HL-60/S4 treated with retinoic acid at 250 ng/mL for 4 days and 3 days (cell line): ENCODE measurements around the gene TRERF1.
"Not testable (repeated sequence)": the region's sequence is repeated elsewhere in the genome, so short reads cannot be mapped to it uniquely, and the experiment has no call there.

Experiments
- in situ Hi-C: fragments of 300-500 bp; cut with MboI; formaldehyde crosslinking; loops from 2 replicates; pipeline ENCODE4 v1.7.0; 2022; ENCODE audit warnings: low sequenced_read_pairs

Gene TRERF1

DNA sequence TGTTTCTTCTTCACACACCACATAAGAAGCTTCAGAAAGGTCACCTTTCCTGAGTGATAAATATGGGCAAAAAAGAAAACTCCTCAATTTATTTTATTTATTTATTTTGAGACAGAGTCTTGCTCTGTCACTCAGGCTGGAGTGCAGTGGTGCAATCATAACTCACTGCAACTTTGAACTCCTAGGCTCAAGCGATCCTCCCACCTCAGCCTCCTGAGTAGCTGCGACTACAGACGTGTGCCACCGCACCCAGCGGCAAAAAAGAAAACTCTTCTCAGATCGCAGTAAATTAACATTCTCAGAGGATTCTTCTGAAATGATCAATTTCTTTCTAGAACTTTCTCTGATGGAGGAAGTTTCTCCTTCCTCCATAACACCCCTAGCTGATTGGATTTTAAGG is 111.2 kb downstream of the TRERF1 start:
- in situ Hi-C loops = no loop called here

DNA sequence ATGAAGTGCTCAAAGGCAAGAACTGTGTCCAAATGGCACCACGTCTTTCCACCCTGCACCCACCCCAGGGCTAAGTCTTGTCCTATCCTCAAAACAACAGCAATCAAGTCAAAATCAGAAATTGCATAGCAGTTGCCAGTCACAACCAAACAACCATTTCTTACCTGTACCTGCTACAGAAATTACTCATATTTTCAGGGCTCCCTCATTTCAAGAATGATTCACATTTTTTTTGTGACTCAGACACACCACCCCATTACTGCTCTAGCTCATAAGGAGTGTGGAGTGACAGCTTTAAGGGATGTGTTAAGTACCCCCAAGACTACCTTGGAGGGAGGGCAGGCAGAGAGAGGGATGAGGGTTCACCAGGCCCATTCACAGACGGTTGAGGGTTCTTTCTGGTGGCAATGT is 111.7 kb downstream of the TRERF1 start:
- in situ Hi-C loops = no loop called here

DNA sequence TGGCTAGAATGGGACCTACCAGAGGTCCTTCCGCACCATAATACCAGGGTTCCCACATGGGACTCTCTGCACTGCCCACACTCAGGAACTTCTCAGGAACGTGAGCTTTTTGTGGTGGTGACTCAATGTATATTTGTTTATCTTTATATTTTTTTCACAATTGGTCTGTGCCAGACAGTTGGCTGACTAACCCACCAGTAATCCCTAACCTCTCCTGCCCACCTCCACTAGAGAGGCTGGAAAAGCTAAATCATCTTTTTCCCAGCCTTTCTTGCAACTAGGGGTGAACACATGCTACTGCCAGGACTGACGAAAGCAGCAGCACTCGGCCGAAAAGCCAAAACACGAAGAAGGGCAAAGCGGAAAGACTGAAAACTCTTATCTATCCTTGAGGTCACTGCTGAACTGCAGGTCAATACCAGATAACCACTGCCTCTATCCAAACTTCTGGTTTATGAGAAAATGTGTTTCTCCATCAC is 112.9 kb downstream of the TRERF1 start:
- in situ Hi-C loops = no loop called here

DNA sequence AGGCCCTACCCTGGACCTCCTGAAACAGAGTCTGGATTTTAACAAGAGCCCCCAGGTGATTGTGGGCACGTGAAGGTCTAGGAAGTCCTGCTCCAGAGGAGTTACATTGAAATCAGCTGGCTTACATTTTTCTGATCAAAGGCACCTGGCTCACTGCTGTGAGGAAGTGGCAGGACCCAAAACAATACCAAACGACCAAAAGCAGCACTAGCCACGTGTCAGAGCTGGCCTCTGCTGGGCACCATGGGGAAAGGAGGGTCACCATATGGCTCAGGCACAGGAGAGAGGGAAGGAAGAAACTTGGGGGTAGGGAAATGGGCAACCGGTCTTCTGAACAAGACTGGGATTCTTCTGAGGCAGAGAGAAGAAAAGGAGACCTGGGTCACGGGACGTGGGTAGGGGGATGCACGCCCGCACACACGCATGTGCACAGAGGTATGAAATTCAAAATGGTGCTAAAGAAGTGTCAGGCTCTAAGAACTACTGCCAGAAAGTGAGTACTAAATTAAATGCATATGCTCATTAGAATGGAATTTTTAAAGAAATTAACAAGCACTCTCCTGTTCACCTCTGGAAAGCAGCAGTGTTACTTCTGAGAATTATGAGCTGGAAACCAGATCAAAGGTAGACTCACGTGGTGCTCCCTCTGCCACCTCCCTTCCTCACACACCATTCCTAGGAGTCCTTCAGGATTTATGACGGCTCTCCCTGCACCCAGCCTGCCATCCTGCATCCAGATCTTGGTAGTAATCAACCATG is 113.6 kb downstream of the TRERF1 start:
- in situ Hi-C loops = no loop called here

DNA sequence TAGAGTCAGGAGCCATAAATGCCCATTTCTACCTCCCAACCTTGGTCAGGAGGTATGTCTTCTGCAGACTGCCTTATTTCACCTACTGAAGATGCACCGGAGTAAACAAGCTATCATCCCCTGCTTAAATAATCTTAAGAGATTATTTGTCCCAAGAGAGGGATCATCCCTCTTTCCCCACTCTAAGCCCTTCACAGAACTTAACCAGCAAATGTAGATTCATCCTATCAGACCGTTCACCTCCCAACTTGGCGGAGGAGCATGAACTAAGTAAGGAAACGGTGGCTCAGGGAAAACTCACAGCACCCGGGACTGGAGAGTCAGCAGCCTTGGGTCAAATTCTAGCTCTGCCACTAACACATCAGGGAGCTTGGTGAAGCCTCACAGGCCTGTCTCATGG is 115.3 kb downstream of the TRERF1 start:
- in situ Hi-C loops = no loop called here

DNA sequence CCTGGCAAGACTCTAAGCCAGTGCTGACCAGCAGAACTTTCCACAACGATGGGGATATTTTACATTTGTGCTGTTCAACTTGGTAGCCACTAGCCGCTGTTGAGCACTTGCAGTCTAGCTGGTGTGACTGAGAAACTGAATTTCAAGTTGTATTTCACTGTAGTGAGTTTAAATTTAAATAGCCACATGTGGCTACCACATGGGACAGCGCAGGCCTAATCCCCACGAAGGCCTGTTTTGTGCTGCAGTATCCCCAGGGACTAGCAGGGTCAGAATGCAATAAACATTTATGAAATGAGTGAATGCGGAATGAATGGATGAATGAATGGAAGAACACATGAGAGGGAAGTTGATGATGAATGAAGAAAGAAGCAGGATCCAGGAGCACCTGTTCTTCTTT is 115.8 kb downstream of the TRERF1 start:
- in situ Hi-C loops = no loop called here

DNA sequence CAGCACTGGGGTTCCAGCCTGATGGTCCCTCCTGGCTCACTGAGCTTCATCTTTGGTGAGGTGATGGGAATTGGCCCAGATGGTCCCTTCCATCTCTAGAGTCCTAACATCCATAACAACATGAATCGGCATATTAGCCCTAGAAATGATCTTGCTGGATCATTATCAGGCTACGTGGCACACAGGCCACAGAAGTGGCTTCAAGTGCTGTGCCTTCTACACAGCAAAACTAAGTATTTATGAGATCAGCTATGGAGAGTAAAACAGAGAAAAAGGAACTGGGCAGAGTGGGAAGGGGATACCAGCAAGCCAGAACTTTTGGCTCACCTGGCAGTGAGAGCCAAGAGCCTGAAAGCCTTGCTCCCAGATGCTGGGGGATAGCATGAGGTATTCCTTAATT is 116.9 kb downstream of the TRERF1 start:
- in situ Hi-C loops = no loop called here

DNA sequence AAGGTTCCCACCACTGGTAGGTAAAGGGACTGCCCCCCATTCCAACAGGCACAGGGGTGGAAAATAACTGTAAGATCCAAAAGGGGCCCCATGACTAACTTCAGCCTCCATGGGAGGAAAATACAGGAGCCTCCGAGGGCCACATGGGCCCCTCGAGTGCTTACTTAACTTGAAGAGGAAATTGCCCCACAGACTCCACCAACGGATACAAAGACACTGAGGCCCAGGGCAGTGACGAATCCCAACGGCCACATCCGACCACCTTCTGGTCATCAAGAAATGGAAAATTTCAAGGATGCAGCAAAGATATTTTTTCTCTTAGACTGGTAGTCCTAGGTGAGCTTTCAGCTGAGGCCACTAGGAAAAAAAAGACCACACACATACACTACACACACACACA is 118.1 kb downstream of the TRERF1 start:
- in situ Hi-C loops = no loop called here

DNA sequence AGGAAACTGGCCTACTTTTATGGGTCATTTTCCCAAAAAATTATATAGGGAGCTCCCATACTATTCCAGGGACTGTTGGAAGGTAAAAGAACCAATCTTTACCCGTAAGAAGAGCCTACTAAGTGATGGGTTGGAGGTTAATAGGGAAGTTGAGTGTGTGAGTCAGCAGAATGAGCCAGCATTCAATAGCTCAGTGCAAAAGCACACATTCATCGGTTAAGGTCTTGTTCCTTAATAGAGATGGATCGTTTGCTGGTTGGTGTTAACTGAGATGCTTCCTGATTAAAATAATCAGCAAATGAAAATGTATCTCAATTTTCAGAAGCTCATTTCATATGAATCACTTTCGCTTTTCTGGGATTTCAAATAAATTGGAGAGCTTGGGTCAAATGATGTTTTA is 118.8 kb downstream of the TRERF1 start:
- in situ Hi-C loops = no loop called here

DNA sequence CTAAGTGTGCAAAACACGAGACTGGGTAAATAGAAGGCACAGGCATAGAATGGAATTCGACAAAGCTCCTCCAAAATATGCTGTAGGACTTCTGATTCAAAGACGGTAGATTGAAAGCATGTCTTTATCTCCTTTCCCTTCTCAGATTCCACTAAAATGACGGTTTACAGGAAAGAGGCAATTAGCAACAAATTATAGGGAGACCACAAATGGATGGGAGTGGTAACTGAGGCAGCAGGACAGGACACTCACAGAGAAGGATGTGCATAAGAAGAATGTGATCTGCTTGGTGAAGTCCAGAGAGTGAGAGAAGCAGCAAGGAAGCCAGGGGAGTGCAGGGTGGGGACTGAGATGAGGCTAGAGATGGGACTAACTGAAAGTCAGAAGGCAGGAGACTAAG is 120.7 kb downstream of the TRERF1 start:
- in situ Hi-C loops = no loop called here

DNA sequence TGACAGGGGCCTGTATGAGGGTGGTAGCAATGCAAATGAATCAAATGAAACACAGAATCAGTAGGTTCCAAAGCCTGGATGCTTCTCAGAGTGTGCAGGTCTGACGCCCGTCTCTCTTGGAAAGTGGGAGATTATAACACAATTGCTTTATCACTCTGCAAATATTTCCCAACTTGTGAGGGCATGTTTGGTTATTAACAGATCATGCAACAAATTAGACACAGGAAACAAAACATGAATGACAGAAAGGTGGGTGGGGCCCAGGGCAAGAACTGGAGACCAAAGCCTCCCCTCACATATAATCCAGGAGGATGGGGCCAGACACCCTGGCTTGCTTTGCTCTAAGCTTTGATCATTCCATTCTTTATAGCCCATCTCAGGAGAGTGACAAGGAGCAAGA is 125.5 kb downstream of the TRERF1 start:
- in situ Hi-C loops = no loop called here

DNA sequence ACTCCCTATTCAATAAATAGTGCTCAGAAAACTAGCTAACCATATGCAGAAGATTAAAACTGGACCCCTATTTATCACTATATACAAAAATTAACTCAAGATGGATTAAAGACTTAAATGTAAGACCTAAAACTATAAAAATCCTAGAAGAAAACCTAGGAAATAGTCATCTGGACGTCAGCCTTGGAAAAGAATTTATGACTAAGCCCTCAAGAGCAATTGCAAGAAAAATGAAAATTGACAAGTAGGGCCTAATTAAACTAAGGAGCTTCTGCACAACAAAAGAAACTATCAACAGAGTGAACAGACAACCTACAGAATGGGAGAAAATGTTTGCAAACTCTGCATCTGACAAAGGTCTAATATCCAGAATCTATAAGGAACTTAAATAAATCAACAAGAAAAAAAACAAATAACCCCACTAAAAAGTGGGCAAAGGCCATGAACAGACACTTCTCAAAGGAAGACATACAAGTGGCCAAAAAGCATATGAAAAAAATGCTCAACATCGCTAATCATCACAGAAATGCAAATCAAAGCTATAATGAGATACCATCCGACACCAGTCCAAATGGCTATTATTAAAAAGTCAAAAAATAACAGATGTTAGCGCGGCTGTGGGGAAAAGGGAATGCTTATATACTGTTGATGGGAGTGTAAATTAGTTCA is 126.9 kb downstream of the TRERF1 start:
- in situ Hi-C loops = not testable (repeated sequence)

DNA sequence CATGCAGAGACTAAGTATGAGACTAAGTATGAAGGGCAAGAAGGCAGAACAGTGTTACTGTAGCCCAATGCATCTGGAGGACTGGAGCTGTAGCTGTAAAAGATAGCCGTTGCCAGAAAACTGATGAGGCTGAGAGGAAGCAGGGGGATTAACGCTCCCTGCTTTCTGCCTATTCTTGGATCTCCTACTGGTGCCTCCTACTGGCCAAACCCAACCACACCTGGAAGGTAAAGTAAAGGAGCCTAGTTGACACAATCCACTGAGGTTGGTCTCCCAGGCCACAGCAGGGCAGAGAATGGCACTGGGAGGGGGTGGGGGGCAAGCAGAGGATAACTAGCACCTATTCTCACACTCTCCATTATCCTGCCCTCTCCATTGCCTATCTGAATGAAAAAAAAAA is 129.1 kb downstream of the TRERF1 start:
- in situ Hi-C loops = no loop called here

DNA sequence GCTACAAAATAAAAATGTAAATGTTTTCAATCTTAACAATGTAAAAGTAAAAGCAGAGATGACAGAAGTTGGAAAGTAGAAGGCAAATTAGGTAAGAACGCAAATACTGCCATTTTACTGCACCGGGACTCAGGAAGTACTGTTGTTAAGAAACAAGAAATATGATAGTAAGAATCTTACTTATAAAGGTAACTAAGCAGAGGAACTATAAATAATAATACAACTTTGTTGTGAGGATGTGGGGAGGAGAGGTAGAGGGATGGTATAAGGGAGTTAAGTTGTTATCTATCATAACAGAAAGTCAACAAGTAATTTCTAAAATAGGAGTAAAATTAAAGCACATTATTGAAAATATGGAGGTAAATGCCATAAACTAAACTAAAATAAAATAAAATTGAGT is 129.8 kb downstream of the TRERF1 start:
- in situ Hi-C loops = no loop called here

DNA sequence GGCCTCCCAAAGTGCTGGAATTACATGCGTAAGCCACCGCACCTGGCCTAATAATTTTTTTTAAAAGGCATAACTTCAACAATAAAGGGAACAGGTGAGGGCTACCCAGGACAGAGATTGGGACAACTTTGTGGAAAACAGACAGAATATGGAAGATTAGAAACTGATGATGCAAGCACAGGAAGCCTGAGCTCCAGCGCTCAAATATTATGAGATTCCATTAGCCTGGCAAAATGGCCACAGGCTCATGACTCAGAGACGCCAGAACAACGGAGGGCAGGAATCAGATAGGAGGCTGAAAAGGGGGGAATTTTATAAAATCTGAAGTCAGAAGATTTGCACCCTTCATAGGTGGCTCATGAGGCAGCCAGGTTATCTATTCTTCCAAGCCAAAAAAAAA is 131.0 kb downstream of the TRERF1 start:
- in situ Hi-C loops = no loop called here

DNA sequence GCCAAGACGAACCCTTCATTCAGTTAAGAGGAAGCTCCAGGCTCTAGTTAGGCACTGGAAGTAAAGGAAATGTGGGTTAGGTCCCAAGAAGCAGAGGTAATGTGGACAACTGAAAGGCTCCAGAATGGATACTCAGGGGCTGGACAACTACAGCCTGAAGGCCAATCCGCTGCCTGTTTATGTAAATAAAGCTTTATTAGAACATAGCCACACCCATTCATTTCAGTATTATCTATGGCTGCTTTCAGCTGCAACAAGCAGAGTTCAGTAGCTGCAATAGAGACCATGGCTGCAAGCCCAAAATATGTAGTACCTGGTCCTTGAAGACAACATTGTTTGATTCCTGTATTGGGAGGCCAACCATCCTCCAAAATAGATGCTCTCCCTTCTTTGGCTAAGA is 133.2 kb downstream of the TRERF1 start:
- in situ Hi-C loops = no loop called here

DNA sequence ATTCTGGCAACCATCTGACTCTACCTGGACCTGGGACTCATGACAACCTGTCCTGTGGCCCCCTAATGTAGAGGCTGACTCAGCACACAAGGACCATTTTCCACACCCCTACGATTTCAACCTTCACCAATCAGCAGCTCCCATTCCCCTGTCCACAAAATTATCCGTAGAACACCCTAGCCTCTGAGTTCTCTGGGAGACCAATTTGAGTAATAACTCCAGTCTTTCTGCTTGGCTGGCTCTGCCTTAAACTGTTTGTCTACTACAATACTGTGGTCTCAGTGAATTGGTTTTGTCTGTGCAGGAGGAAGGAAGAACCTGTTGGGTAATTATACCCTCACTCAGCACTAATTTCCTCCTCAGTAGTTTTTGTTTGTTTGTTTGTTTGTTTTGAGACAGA is 134.7 kb downstream of the TRERF1 start:
- in situ Hi-C loops = no loop called here

DNA sequence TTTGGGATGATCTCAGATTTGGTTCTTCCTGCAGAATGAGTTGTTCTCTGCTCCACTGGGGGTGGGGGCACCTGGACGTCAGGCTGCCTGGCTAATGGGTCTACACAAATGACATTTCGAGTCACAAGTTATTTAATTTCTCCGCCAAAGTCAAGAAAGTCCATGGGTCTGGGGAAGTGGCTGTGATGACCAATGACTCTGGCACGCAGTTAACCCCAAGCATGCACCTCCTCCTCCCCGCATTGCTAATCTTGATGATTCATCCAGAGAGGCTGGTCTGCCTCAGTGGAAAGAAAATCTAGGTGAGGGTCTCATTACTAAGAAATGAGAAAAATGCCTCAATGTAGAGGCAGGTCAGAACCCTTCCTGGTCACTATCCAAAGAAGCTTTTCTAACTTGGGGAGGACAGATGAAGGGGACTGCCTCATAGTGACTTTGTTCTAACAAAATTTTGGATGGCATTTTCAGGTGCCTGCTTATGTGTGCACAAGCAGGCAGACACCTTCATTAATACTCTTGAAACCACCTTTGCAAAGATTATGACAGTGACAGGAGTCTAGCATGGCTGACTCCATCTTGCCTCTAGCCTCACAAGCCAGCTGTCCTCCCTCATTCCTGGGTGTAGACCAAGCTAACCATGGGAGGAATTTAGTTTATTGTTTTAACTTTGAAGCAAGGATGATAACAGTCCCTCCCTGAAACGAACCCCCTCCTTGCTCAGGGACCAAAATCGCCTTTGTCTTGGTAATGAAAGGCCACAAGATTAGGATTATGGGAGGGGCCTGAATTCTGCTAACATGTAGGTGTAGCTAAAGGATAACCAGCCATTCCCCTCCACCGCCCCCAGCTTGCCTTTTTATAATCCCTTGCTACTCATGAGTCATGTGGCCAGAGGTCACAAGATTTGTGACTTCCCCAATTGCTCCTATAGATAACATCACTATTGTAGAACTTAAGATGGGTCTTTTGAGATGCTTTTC is 135.4 kb downstream of the TRERF1 start:
- in situ Hi-C loops = no loop called here

DNA sequence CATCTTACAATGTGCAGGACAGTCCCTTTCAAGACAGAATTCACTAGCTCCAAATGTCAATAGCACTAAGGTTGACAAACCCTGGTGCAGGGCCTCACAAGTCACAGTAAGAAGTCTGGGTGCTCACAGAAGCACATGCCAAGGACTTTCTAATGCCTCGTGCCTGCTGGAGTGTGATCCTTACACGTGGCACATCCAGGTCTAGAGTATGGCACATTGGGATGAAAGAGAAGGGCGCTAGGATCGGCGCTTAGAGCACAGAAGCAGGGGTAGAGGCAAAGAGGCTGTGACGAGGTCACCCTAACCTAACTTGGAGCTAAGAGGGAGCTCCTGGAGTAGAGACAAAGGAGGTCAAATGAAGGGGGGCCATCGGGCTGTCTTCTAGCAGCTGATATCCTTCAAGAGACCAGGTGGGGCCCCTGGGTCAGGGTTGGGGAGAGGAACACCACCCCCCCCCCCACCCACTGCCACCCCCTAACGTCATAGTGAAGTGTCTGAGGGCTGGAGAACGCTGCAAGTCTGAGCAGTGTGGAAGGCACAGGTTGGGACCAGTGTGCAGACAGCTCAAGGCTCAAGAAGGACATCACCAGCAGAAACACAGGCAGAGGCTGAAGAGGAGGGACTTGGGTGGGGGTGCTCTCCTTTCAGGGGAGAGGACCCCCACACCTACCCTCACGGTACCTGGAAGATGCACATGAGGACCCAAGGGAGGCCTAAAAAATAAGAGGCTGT is 136.3 kb downstream of the TRERF1 start:
- in situ Hi-C loops = no loop called here

DNA sequence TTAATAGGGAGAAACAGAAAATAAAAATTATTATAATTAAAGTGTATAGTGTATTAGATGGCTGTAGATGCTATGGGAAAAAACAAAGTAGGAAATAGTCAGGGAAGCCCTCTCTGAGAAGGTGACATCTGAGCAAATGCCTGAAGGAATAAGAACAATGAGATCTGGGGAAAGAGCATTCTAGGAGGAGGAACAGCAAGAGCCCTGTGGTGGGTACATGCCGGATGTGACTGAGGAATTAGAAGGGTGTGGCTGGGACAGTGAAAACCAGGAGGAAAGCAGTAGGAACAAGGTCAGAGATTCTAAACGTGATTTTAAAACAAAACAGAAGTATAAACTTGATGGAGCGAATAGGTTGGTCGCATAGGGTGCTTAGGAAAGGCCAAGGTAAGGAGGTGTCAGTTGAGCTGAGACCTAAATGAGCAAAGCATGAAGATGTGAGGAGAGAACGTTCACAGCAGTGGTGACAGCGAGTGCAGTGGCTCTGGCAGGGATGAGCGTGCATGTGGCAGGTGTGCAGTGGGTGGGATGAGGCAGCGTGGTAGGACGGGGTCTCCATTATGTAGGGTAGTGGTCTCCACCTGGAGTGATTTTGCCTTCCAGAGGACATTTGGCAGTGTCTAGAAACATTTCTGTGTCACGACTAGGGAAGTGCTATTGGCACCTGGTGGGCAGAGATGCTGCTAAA is 137.0 kb downstream of the TRERF1 start:
- in situ Hi-C loops = no loop called here
